ENCODE data around the gene C1orf159.
"Not testable (repeated sequence)": the region's sequence is repeated elsewhere in the genome, so short reads cannot be mapped to it uniquely, and the experiment has no call there.

GRCh38 chr1:1142352-1142751 lies 26.5 kb upstream of the C1orf159 start:
- not testable (repeated sequence) for TF ChIP-seq TARDBP (IDR thresholded peaks at IDR 0.05); HDGF (IDR thresholded peaks at IDR 0.05; ENCODE audit: borderline replicate concordance); ARNT (IDR thresholded peaks at IDR 0.05); ZNF384 (IDR thresholded peaks at IDR 0.05); SUZ12 (IDR thresholded peaks at IDR 0.05); FOXK2 (IDR thresholded peaks at IDR 0.05); ELF4 (IDR thresholded peaks at IDR 0.05); NFRKB (IDR thresholded peaks at IDR 0.05); L3MBTL2 (conservative IDR thresholded peaks at IDR 0.05); BHLHE40 (IDR thresholded peaks at IDR 0.05; ENCODE audit: borderline replicate concordance); FOXM1 (IDR thresholded peaks at IDR 0.05; ENCODE audit: borderline replicate concordance)
- TF ChIP-seq, protein P1, sequence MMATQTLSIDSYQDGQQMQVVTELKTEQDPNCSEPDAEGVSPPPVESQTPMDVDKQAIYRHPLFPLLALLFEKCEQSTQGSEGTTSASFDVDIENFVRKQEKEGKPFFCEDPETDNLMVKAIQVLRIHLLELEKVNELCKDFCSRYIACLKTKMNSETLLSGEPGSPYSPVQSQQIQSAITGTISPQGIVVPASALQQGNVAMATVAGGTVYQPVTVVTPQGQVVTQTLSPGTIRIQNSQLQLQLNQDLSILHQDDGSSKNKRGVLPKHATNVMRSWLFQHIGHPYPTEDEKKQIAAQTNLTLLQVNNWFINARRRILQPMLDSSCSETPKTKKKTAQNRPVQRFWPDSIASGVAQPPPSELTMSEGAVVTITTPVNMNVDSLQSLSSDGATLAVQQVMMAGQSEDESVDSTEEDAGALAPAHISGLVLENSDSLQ (IDR thresholded peaks at IDR 0.05) = not testable (repeated sequence)

Measured in HEK293T (cell line).